Airway epithelial cell (primary cell): ENCODE measurements around the gene DENND1A. TPM values are rescaled to one million over a fixed set of nuclear protein-coding genes. Genes with fewer than 3 reads are reported as not detected.

Experiments used
- total RNA-seq: library from RNA; depleted of rRNA; stranded (reverse); fragments of >200 nt; gene quantifications from 2 replicates; pipeline ENCODE4 v1.2.3, GENCODE V29; 2015

The DENND1A gene
- 9.5 and 12.9 TPM in 2 replicates for total RNA-seq

GRCh38 chr9:123929870-123930831 is at the start of gene DENND1A:
Gene DENND1A (minus strand): TSS chr9:123930126. CDS start chr9:123929905, 221 bp downstream.

GRCh38 chr9:123355761-123356431 is 574.0 kb downstream of the DENND1A start, which contains the start of gene CRB2:
Gene CRB2 (plus strand): TSS chr9:123356197. CDS start chr9:123356261, 64 bp downstream.

Other genes starting within 250 kb of the DENND1A start
- gene LHX2, start 81.6 kb upstream of the DENND1A start, total RNA-seq, result not detected in 2 replicates